HT-29 (cell line): ENCODE measurements around the gene EPB41L5. TPM values are rescaled to one million over a fixed set of nuclear protein-coding genes. Genes with fewer than 3 reads are reported as not detected.
"Not testable (repeated sequence)": the region's sequence is repeated elsewhere in the genome, so short reads cannot be mapped to it uniquely, and the experiment has no call there.

ENCODE experiments used
- DNase-seq: peaks from one replicate; pipeline ENCODE4 v3.0.0-alpha.2; 2015; ENCODE audit warnings: low spot score
- total RNA-seq: library from RNA; depleted of rRNA; stranded (reverse); fragments of >200 nt; shearing (Covaris generic); gene quantifications from 2 replicates; pipeline ENCODE4 v1.2.3, GENCODE V29; 2014

EPB41L5 gene
- total RNA-seq, 1 experiment from 2014 or later = 12.5 TPM

GRCh38 chr2:120199817-120200459, 187.1 kb downstream of the EPB41L5 start:
- DNase-seq = not testable (repeated sequence)

- DNase-seq = no peak
These were observed 190.6 kb downstream of the EPB41L5 start for GRCh38 chr2:120203251-120204021.

GRCh38 chr2:120204022-120204405, 191.1 kb downstream of the EPB41L5 start:
- DNase-seq = no peak

GRCh38 chr2:120204417-120204816, 191.5 kb downstream of the EPB41L5 start:
- no peak for DNase-seq

GRCh38 chr2:120204945-120205670, 192.2 kb downstream of the EPB41L5 start:
- DNase-seq = no peak

- no peak for DNase-seq
These were observed 193.2 kb downstream of the EPB41L5 start for GRCh38 chr2:120206022-120206581.

- DNase-seq = no peak
These were observed 195.8 kb downstream of the EPB41L5 start for GRCh38 chr2:120208381-120209353.

GRCh38 chr2:120209427-120210269, 196.8 kb downstream of the EPB41L5 start:
- no peak for DNase-seq

- DNase-seq = no peak
These were observed 197.4 kb downstream of the EPB41L5 start for GRCh38 chr2:120210270-120210693.

GRCh38 chr2:120218181-120218580, 205.3 kb downstream of the EPB41L5 start:
- no peak for DNase-seq

GRCh38 chr2:120219291-120219690, 206.4 kb downstream of the EPB41L5 start:
- no peak for DNase-seq

GRCh38 chr2:120219766-120220165, 206.9 kb downstream of the EPB41L5 start:
- no peak for DNase-seq

GRCh38 chr2:120220756-120221155, 207.9 kb downstream of the EPB41L5 start:
- DNase-seq = no peak

- no peak for DNase-seq
These were observed 208.7 kb downstream of the EPB41L5 start for GRCh38 chr2:120221616-120222015.

- no peak for DNase-seq
These were observed 209.5 kb downstream of the EPB41L5 start for GRCh38 chr2:120222186-120223033.

GRCh38 chr2:120223034-120223912, 210.4 kb downstream of the EPB41L5 start, which contains the start of gene TMEM185B:
TMEM185B (minus strand) TSS chr2:120223400; CDS start chr2:120222976, 424 bp downstream.
- peak; percentile 89 for DNase-seq

- DNase-seq = no peak
These were observed 211.4 kb downstream of the EPB41L5 start for GRCh38 chr2:120224256-120224655.
